ENCODE results near the gene RHBDL3.

DNA sequence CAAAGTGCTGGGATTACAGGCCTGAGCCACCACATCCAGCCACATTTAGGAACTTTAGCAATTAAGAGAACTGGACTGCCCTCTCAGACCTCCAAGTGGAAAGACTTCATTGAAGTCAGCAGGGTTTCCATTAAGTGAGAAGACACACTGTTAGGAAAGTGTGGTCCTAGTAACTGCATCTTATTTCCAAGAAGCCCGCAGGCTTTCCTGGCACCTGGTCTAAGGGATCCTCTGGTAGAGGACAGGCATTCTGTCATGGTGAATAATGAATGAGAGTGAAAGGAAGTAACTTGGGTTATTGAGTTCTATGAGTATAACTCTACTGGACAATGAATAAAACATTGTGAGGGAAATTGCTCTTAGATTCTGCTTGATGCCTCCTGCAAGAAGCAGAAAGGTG is 62.3 kb downstream of the RHBDL3 start:
- TF ChIP-seq, protein P1, sequence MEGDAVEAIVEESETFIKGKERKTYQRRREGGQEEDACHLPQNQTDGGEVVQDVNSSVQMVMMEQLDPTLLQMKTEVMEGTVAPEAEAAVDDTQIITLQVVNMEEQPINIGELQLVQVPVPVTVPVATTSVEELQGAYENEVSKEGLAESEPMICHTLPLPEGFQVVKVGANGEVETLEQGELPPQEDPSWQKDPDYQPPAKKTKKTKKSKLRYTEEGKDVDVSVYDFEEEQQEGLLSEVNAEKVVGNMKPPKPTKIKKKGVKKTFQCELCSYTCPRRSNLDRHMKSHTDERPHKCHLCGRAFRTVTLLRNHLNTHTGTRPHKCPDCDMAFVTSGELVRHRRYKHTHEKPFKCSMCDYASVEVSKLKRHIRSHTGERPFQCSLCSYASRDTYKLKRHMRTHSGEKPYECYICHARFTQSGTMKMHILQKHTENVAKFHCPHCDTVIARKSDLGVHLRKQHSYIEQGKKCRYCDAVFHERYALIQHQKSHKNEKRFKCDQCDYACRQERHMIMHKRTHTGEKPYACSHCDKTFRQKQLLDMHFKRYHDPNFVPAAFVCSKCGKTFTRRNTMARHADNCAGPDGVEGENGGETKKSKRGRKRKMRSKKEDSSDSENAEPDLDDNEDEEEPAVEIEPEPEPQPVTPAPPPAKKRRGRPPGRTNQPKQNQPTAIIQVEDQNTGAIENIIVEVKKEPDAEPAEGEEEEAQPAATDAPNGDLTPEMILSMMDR (IDR thresholded peaks at IDR 0.05; ENCODE audit: poor library complexity), result no peak
- no peak for TF ChIP-seq EZH2 (IDR thresholded peaks at IDR 0.05; ENCODE audit: borderline replicate concordance)

Data from hepatocyte (in vitro differentiated cells).